DMS153 treated with DMSO at 0.1 percent for 48 hours (cell line): ENCODE results near the gene HDAC11.
"Not testable (repeated sequence)": the region's sequence is repeated elsewhere in the genome, so short reads cannot be mapped to it uniquely, and the experiment has no call there.

Experiments used
- DNase-seq: peaks from one replicate; lab custom pipeline; 2025; ENCODE audit not compliant: unreplicated experiment; lab: John Stamatoyannopoulos, UW

Gene HDAC11, protein sequence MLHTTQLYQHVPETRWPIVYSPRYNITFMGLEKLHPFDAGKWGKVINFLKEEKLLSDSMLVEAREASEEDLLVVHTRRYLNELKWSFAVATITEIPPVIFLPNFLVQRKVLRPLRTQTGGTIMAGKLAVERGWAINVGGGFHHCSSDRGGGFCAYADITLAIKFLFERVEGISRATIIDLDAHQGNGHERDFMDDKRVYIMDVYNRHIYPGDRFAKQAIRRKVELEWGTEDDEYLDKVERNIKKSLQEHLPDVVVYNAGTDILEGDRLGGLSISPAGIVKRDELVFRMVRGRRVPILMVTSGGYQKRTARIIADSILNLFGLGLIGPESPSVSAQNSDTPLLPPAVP

DNA sequence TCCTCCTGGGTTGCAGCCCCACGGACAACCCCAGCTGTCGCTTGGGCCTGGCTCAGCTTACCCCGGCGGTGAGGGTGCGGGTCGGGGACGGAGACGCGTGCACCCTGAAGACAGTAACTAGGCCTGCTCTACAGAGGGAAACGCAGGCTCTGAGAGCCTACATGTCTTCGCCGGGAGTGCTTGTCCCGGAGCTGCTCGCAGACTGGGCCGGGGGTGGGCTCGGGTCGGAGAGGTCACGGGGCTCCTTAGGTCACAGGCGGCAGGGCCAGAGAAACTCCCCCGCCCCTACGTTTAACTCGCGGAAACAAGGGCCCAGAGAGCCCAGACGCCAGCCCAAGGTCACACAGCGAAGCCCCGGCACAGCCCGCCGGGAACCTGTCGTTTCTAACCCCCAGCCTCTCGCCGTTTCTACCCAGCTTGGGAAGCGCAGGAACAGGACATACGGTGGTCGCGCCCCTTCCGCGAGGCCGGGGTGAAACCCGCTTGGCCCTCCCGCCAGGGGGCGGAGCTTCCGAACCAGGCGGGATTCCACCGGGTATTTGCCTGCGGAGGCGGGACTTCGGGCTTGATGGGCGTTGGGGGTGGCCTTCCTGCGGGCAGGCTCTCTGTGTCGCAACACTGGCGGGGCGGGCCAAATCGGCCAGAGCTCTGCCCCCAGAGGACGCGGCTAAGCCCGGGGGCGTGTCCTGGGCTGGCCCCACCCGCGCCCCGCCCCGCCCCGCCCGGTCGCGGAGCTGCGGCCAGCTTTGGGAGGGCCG, at the start of gene HDAC11:
Gene HDAC11, plus strand, starts transcription at position 725 of the 758 bp plus-strand sequence. CDS start 42 bp downstream, outside the sequence.
- DNase-seq: peak; percentile 58

DNA sequence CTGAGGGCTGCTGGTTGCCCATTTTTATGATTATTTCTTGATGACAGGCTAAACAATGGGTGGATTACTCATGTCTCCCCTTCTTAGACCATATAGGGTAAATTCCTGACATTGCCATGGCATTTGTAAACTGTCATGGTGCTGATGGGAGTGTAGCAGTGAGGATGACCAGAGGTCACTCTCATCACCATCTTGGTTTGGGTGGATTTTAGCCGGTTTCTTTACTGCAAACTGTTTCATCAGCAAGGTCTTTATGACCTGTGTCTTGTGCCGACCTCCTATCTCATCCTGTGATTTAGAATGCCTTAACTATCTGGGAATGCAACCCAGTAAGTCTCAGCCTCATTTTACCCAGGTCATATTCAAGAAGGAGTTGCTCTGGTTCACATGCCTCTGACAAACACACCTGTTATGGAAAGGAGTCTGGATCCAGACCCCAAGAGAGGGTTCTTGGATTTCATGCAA, 49.7 kb upstream of the HDAC11 start:
- not testable (repeated sequence) for DNase-seq

DNA sequence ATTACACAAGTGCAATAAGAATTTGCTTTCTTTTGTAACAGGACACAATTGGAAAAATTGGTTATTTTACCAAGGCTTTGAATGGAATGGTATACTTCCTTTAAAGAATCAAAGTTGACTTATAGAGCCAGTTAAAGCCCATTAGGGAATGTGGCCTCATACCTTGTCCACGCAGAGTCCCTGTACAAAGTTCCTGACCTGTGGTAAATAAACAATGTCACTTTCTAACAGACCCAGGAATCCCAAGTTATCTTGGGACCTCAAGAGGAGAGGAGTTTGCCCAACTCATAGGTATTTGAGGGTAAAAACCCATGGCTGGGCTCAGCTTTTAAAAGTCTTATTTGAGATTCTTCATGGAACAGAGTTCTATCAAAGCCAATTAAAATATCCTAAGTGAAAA, 48.0 kb upstream of the HDAC11 start:
- no peak for DNase-seq

DNA sequence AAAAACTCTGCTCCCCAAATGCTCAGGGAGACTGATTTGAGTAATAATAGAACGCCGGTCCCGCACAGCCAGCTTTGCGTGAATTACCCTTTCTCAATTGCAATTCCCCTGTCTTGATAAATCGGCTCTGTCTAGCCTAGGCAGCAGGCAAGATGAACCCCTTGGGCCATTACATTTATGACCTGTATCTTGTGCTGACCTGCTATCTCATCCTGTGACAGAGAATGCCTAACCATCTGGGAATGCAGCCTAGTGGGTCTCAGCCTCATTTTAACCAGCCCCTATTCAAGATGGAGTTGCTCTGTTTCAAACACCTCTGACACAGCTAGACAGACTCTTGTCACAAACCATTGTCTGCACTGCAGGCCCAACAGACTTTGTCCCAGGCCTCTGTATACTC, 46.2 kb upstream of the HDAC11 start:
- no peak for DNase-seq

DNA sequence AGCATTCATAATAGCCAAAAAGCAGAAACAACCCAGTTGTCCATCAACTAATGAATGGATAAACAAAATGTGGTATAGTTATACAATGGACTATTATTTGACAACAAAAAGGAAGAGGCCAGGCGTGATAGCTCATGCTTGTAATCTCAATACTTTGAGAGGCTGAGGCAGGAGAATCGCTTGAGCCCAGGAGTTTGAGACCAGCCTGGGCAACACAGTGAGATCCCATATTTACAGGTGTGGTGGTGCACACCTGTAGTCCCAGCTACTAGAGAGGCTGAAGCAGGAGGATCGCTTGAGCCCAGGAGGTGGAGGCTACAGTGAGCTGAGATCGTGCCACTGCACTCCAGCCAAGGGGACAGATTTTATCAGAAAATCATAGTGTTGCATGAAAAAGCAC, 43.9 kb upstream of the HDAC11 start:
- DNase-seq: not testable (repeated sequence)

DNA sequence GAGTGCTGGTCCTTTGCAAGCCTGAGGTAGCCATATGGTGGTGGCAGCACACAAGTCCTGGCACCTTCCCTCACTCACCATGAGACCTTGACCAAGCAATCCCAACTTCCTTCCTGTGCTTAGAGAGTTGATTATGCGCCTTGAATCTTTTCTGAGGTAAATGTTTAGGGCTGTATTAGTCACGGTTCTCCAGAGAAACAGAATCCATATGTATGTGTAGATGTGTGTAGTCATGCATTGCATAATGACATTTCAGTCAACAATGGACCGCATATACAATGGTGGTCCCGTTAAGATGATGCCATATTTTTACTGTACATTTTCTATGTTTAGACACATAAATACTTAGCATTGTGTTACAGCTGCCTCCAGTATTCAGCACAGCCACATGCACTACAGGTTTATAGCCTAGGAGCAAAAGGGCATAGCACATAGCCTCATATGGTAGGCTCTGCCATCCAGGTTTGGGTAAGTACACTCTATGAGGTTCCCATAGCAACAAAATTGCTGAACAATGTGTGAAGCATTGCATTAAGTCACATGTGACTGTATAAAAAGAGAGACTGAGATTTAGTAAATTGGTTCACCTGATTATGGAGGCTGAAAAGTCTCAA, 39.8 kb upstream of the HDAC11 start:
- DNase-seq: no peak

DNA sequence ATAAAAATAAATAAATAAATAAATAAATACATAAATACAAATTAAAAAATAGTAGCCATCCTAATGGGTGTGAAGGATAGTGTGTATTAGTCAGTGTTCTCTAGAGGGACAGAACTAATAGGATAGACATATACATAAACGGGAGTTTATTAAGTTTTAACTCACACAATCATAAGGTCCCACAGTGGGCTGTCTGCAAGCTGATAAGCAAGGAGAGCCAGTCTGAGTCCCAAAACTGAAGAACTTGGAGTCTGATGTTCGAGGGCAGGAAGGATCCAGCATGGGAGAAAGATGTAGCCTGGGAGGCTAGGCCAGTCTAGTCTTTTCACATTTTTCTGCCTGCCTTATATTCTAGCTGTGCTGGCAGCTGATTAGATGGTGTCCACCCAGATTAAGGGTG, 37.2 kb upstream of the HDAC11 start:
- DNase-seq: not testable (repeated sequence)

DNA sequence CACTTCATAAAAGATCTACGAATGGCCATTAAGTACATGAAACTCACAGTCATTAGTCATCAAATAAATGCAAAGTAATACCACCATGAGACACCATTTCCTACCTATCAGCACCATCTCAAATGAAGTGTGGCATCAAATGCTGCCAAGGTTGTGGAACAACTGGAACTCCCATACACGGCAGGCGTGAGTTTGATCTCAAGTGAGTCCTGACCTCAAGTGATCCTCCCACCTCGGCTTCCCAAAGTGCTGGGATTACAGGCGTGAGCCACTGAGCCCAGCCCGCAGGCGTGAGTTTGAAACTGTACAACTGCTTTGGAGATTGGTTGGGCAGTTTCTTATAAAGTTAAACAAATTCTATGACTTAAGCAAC, 28.8 kb upstream of the HDAC11 start:
- DNase-seq: no peak

DNA sequence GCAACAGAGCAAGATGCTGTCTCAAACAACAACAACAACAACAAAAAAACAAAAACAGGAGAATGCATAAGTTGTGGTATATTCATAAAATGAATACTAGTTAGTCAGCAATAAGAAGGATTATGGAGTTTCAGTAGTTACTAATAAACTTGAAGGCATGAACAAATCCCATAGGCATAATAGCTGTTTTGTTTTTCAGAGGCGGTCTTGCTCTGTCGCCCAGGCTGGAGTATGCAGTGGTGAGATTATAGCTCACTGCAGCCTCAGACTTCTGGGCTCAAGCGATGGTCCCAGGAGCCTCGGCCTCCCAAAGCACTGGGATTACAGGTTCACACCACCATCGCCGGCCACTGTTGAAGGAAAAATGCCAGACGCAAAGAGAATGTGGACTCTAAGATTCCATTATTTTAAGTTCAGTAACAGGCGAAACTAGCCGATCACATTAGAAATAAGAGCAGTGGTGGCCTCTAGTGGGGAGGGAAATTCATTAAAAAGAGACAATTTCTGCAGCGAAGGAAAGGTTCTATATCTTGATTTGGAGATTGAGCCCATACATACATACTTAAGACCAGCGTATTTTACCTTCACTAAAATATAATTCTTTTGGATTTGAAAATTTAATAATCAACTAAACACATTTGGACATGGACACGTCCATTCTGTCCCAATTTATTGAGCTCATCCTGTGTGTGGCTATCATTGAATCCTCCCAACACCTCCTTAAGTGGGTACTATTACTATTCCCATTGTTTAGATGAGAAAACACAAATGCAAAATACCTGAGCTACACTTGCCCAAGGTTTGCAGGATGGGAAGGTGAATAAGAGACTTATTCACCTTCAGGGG, 27.4 kb upstream of the HDAC11 start:
- DNase-seq: no peak

DNA sequence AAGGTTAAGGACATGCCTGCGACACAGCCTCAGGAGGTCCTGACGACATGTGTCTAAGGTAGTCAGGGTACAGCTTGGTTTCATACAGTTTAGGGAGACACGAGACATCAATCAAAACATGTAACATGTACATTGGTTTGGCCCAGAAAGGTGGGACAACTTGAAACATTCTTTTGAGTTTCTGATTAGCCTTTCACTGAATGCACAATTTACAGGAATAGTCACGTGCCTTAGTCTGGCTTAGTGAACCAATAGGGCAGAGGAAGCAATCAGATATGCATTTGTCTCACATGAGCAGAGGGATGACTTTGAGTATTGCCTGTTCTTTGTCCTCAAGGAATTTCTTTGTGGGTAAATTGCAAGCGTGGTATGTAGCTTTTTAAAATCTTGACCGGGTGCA, 24.5 kb upstream of the HDAC11 start:
- DNase-seq: no peak

DNA sequence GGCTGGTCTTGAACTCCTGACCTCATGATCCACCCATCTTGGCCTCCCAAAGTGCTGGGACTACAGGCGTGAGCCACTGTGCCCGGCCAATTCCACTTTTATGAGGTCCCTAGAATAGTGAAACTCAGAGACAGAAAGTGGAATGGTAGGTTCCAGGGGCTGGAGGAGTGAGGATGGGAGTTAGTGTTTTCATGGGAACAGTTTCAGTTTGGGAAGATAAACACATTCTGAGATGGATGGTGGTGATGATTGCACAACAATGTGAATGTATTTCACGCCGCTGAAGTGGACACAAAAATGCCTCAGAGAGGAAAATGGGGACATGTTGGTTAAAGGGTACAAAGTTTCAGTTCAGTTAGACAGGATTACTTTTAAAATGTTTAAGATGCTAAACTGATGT, 22.5 kb upstream of the HDAC11 start:
- no peak for DNase-seq

DNA sequence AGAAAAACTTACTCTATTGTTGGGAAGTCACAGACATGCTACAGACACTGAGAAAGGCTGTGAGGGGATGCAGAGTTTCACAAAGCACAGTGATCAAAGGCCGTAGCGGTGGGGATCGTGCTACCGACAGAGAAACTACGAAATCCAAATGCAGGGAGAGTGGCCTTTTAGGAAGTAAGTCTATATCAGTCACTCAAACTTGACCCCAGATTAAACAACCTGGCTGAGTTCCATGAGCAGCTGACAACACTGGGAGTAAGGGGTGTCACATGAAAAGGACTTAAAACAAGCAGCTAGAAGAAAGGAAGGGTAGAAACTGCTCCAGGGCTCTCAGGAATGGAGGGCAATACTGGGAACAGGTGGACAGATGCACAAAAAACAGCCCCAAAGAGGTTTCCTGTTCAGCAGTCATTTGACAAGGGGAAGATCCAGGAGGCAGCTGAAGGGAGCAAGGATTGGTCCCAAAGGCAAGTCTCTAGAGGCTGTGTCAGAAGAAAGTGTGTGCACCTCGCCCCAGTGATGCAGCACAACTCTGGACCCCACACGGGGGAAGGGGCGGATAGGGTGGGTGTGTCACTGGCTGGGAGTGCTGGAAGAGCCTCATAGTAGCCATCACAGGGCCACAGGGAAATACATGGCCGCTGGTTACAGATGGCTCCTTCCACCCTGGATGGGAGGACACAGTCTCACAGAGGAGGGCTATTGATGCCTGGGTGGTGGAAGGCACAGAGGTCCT, 20.3 kb upstream of the HDAC11 start:
- DNase-seq: no peak

DNA sequence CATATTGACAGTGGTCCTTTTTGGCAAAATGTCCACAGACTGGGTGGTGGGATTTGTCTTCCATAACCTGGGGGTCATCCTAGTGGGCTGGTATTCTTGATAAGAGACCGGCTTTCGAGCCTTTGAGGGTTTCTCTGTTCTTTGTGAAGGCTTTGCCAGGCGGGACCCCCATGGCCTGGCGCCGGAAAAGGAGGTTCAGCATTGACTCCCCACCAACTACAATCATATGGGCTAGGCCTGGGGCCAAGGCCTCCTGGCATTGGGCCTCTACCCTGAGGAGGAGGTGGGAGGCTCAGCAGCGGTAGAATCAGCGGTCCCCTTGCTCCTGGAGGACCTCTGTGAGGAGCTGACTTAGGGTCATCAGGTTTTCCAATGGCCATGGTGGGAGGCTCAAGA, 19.8 kb upstream of the HDAC11 start:
- DNase-seq: no peak

DNA sequence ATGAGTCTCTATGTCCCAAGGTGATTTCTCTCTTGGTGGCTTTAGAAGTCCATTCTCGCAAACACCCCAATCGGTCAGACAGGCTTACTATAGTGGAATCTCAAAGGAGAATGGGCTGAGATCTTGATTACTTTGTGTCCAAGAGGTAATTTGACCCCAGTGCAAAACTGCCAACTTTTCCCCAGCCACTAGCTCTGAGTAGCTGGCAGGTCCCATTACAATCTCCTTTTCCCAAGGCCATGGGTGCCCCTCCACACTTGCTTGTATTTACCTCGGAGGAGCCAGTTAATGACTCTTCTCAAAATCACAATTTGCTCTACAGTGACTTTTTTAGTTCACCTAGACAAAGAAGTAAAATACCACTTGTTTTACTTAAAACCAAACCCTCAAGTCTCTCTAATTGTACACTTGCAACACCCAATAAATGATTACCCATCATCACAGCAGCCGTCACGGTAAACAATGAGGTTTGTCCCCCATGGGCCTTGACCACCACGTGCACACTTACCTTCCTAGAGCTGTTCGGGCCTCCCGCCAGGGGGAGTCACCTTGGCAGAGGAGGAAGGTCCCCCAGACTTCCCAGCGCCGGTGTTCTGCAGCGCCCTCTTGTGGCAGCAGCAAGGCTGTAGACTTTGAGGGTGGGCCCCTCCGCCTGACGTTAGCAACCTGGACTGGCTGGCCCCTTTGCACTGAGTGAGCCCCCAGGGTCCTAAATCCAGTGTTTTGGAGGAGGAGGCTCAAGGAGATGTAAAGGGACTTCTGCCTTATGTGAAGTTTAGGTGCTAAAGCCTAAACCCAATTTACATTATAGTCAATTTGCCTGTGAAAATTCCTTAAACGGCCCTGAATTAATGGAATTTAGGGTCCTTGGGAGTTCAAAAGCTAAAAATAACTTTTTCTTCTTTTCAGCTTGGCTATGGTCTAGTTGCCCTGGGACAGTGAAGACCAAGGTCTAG, 18.7 kb upstream of the HDAC11 start:
- DNase-seq: no peak

DNA sequence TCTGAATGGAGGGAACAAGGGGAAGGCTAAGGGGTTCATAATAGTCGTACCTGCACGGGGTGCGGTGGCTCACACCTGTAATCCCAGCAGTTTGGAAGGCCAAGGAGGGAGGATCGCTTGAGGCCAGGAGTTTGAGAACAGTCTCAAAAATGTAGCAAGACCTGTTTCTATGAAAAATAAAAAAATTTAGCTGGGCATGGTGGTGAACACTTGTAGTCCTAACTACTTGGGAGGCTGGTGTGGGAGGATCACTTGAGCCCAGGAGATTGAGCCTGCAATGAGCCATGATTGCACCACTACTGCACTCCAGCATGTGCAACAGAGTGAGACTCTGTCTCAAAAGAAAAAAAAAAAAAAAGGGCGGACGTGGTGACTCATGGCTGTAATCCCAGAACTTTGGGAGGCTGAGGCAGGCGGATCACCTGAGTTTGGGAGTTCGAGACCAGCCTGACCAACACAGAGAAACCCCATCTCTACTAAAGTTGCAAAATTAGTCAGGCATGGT, 17.9 kb upstream of the HDAC11 start:
- no peak for DNase-seq

DNA sequence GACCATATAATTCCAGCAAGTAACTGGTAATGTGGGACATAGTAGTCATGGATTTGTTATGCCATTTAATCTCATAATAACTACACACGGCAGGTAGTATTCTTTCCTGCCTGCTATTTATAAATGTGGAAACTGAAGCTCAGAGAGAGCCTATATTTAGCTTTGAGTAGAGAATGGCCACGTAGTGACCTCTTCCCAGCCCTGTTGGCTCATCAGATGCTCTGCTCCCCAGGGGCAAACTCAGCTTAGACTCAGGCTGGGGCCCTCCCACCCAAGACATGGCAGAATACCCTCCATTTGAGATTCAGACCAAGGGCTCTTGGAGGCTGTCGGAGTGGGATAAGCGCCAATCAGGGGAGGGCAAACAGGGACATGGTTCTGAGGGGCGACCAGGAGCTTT, 17.3 kb upstream of the HDAC11 start:
- no peak for DNase-seq

DNA sequence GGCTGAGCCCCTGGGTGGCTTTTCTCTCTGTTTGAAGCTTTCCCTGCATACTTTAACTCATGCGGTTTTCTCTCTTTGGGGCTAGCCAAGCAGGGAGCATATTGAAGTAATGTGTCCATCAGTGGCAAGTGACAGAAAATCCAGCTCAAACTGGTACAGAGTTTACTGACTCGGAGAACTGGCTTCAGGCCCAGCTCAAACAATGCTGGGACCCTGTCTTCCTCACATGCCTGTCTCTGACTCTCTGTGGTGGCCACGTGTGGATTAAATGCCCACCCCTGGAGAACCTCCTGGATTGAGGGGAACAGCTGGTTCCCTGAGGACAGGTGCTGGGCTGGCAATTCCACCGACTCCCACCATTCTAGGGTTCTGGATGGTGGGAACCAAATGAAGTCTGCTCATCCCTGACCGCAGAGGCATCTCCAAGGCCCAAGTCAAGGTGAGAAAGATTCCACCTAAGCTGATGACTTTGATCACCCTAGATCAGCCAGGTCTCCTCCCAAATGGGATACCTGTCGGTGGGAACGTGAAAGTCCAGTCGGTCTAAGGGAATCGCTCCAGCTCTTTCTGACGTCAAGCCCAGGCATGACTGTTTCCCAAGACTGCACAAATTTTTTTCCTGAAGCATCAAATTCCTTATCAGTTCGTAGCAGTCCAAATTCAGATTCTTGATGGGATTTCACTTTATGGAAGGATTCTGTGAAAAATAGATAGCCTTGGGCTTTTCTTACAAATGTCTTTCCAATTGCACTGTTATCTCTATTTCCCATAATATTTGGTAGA, 16.3 kb upstream of the HDAC11 start:
- DNase-seq: no peak

DNA sequence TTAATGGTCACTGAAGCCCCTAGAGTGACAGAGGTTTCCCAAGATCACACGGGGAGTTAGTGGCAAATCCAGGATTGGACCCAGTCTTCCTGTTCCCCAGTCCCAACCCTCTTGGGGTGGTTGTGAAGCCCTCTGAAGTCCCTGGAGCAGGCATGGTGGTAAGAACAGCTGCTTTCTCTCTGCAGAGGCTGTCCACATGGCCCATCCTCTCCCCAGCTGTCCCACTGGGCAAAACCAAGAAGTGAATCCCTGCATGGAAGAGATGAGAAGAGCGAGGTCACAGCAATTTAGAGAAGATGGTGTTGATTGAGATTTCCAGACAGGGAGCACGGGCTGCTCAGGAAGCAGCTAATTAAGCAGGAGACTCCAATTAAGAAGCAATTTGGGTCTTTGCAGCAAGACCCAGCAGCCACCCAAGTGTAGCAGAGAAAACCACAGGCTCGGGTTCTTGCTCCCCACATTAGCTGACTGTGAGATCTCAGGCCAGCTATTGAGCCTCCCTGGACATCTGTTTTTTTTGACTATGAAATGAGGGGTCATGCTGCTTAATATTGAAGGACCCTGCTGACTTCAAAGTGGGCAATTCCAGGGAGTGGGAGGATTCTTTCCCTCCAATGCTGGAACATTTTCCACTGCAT, 14.8 kb upstream of the HDAC11 start:
- DNase-seq: no peak
